BE2C (cell line): ENCODE data around the gene RAB2B. TPM values are rescaled to one million over a fixed set of nuclear protein-coding genes. Genes with fewer than 3 reads are reported as not detected.
A peak's percentile ranks its signal among the peaks of the same experiment; 100 is the strongest.

Source experiments
- DNase-seq: peaks from one replicate; pipeline ENCODE4 v3.0.0-alpha.2; 2020
- H3K27me3 ChIP-seq: fragments of 250-450 bp; sonication (Bioruptor Pico); 2 replicates; pipeline ENCODE4 v1.5.1; 2020; ENCODE audit warnings: mild to moderate bottlenecking
- H3K36me3 ChIP-seq: fragments of 250-450 bp; sonication (Bioruptor Pico); 2 replicates; pipeline ENCODE4 v1.5.1; 2020; ENCODE audit warnings: mild to moderate bottlenecking
- H3K4me1 ChIP-seq: fragments of 250-450 bp; sonication (Bioruptor Pico); 2 replicates; pipeline ENCODE4 v1.5.1; 2020
- H3K4me3 ChIP-seq: 2 replicates; pipeline ENCODE4 v1.5.1; 2011; ENCODE audit warnings: low read depth, low read length
- H3K9me3 ChIP-seq: fragments of 250-450 bp; sonication (Bioruptor Pico); 2 replicates; pipeline ENCODE4 v1.5.1; 2020
- polyA plus RNA-seq: library from polyadenylated mRNA; unstranded; fragments of >200 nt; gene quantifications from one replicate; pipeline ENCODE4 v1.2.1, GENCODE V29; 2012; ENCODE audit warnings: low read depth, missing spikeins; ENCODE audit not compliant: insufficient read length, insufficient read depth
- TF ChIP-seq, protein P1 (sequence below): IDR thresholded peaks from 2 replicates; pipeline ENCODE4 v1.5.1; 2012; ENCODE audit warnings: mild to moderate bottlenecking, low read depth, low read length

RAB2B gene
- polyA plus RNA-seq = 39.2 TPM

DNA sequence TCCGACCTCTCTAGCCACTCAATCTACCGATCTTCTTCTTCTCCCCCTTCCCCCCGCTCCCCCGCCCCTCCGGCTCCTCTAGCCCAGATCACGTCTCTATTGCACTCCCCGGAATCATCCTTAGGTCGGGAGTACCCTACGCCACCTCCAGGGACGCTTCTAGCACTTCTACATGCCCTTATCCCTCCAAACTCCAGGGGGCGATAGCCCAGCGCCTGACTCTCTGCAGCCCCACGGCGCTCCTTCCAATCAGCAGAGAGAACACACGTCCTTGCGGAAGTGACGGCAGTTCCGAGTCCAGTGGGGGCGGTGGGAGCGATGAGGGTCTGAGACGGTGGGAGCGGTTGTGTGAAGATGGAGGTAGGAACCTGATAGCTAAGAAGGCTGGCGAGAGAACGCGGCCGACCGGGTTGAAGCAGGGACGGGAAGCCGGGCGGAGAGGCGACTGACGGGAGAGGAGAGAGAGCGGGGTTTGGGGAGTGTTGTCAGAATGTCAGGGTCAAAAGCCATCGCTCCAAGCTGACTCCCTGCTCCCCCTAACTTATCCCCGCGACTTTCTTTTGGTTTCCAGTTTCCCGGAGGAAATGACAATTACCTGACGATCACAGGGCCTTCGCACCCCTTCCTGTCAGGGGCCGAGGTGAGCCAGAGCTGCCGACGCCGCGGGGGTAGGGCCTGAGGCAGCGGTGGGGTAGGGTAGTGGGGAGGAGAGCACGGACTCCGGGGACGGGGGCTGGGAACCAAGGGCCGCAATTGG is at the start of gene RAB2B, which contains the start of gene TOX4:
RAB2B (minus strand) TSS at position 35 of the 757 bp plus-strand sequence. CDS start 87 bp downstream, outside the sequence.
TOX4 (plus strand) TSS at position 271 of the 757 bp plus-strand sequence; CDS start at position 355, 84 bp downstream.
- H3K36me3 ChIP-seq = no peaks in the 10 kb centered on the region; the same call in 1 of the 2 replicates
- H3K9me3 ChIP-seq = no peaks in the 10 kb centered on the region
- no peaks in the 10 kb centered on the region for H3K4me1 ChIP-seq
- H3K27me3 ChIP-seq = no peaks in the 10 kb centered on the region
- peak; percentile 96 for DNase-seq
- H3K4me3 ChIP-seq = peak within 1 kb of the TSS; percentile 99
- TF ChIP-seq, protein P1, sequence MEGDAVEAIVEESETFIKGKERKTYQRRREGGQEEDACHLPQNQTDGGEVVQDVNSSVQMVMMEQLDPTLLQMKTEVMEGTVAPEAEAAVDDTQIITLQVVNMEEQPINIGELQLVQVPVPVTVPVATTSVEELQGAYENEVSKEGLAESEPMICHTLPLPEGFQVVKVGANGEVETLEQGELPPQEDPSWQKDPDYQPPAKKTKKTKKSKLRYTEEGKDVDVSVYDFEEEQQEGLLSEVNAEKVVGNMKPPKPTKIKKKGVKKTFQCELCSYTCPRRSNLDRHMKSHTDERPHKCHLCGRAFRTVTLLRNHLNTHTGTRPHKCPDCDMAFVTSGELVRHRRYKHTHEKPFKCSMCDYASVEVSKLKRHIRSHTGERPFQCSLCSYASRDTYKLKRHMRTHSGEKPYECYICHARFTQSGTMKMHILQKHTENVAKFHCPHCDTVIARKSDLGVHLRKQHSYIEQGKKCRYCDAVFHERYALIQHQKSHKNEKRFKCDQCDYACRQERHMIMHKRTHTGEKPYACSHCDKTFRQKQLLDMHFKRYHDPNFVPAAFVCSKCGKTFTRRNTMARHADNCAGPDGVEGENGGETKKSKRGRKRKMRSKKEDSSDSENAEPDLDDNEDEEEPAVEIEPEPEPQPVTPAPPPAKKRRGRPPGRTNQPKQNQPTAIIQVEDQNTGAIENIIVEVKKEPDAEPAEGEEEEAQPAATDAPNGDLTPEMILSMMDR = peak; percentile 99

DNA sequence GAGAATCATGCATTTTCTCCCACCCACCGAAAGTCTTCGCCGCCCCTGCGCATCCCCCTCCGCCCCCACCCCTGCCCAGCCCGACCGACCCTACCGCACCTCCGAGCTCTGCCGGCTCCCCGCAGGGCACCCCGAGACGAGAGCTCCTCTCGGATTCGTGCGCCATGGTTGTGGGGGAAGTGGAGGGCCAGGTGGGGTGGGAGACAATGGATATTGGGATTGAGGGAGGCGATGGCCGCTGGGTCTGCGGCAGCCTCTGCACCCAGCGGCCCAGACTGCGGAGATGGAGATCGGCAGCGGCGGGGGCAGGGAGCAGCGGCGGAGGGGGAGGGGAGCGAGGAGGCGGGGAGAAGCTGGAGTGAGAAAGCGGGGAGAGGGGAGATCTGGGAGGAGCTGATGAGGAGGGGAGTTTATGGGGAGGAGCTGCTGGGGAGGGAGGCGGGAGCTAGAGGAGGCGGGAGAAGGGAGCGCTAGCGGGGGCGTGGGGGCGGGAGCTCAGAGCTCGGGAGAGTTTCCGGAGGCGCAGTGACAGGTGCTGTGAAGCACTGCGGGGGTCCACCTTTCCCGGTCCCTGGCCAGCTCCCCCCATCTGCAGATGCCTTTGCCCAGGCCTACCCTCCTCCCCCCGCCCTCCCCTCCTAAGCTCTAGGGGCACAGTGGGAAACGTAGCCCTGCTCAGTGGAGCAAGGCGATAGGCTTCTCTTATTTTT is 49.4 kb upstream of the RAB2B start, which contains the start of gene SALL2:
SALL2 (minus strand) TSS at position 385 of the 710 bp plus-strand sequence; CDS start at position 166, 219 bp downstream.
- no peaks in the 10 kb centered on the region for H3K9me3 ChIP-seq
- no peaks in the 10 kb centered on the region for H3K36me3 ChIP-seq
- H3K27me3 ChIP-seq = peaks cover 8% of the 10 kb centered on the region; the same call in 1 of the 2 replicates
- peak within 1 kb of the TSS; percentile 76 for H3K4me3 ChIP-seq
- no peaks in the 10 kb centered on the region for H3K4me1 ChIP-seq
- DNase-seq = peak; percentile 88
- TF ChIP-seq, protein P1 = no peak

DNA sequence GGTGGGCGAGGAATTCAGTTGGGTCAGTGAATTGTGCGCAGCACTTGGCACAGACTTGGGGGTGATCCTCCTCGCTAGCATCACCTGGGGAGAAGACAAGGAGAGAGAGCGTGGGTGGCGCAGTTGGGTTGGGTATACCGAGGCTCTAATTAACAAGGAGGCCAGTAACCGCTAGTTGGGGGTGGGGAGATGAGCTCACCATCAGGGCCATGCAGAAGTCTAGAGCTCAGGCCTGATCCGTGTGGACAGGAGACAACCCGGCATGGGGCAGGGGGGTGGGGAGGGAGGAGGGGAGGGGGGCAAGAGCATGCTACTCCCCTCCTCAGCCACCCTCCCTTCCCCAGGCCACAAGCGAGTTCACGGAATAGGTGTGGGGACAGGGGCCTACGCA is 48.8 kb upstream of the RAB2B start:
- H3K36me3 ChIP-seq = no peaks in the 10 kb centered on the region
- H3K4me3 ChIP-seq = peak overlapping the region; percentile 76
- no peaks in the 10 kb centered on the region for H3K4me1 ChIP-seq
- peaks cover 3% of the 10 kb centered on the region; the same call in 1 of the 2 replicates for H3K27me3 ChIP-seq
- TF ChIP-seq, protein P1 = no peak
- no peak for DNase-seq
- no peaks in the 10 kb centered on the region for H3K9me3 ChIP-seq

DNA sequence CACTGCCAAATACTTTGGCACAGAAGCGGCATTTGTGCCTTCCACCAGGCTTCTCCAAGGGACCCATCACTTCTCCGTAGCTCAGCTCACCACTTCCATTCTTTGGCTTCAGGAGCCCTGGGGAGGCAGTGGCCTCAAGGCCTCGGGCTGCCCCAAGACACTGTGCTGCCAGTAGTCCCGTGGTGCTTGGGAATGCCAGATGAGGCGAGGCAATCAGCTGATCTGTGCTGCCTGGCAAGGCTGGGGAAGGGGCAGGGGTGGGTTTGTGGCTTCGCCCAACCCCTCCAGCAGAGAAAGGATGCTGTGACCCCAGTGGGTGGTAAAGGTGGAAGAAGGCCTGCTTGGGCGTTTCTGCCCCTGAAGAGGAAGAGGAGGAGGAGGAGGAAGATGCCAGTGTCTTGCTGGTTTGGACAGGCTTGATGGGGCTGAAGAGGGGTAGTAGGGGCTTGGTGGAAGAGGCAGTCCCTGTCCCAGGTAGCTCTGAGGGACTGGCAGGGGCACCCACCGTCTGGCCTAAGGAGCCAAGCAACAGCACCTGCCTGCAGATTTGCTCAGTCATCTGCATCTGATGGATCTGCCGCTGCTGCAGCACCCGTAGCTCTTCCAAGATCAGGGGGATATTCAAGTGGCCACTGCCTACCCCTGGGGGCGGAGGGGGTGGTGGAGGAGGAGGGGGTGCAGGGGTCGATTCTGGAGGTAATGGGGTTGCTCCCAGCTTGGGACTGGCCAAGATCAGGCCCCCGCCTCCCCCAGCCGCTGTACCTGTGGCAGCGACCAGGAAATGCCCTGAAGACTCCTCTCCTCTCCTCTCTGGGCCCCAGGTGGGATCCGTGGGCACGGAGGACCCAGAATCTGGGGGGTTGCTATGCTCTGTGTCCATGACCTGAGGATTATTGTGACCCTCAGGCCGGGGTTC is 48.1 kb upstream of the RAB2B start:
- H3K36me3 ChIP-seq = no peaks in the 10 kb centered on the region
- no peaks in the 10 kb centered on the region for H3K27me3 ChIP-seq
- no peaks in the 10 kb centered on the region for H3K4me1 ChIP-seq
- peak overlapping the region; percentile 76 for H3K4me3 ChIP-seq
- no peaks in the 10 kb centered on the region for H3K9me3 ChIP-seq
- DNase-seq = no peak
- TF ChIP-seq, protein P1 = no peak

DNA sequence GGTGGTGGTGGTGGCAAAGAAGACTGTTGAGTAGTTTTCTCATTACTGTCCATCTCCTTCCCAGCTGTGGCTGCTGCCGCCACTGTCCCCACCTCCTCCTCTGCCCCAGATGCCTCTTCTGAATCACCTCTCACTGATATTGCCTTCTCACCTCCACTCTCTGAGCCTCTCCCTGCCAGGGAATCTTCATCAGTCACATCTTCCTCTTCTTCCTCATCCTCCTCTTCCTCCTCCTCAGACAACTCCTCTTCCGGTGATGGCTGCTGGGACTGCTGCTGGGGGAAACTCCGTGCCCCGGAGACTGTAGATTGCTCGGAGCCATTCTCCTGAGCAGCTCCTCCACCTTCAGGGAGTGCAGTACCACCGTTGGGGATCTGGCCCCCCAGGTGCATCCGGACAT is 46.4 kb upstream of the RAB2B start:
- TF ChIP-seq, protein P1 = no peak
- Histone ChIP-seq H3K4me1 (no peaks in the 10 kb centered on the region), H3K36me3 (no peaks in the 10 kb centered on the region), H3K27me3 (no peaks in the 10 kb centered on the region), H3K9me3 (no peaks in the 10 kb centered on the region), H3K4me3 (no peak overlapping the region)
- no peak for DNase-seq
